H9 (cell line): Measurements from ENCODE around the gene RUBCN. TPM values are rescaled to one million over a fixed set of nuclear protein-coding genes. Genes with fewer than 3 reads are reported as not detected.

Experiments
- DNase-seq: peaks from one replicate; pipeline ENCODE4 v3.0.0-alpha.2; 2017
- H2AFZ ChIP-seq: one replicate; pipeline ENCODE4 v1.6.1; 2013; ENCODE audit warnings: mild to moderate bottlenecking, low read length, control low read depth, moderate library complexity
- H2AK5ac ChIP-seq: 2 replicates; pipeline ENCODE4 v1.6.1; 2013; ENCODE audit warnings: low read length, control low read depth, mixed read lengths; ENCODE audit not compliant: insufficient read length
- H2BK120ac ChIP-seq: one replicate; pipeline ENCODE4 v1.6.1; 2013; ENCODE audit warnings: low read depth, mild to moderate bottlenecking, low read length, control low read depth, inconsistent platforms; ENCODE audit not compliant: poor library complexity, severe bottlenecking
- H2BK12ac ChIP-seq: 2 replicates; pipeline ENCODE4 v1.6.1; 2013; ENCODE audit warnings: low read length, control low read depth, mixed read lengths, low read depth; ENCODE audit not compliant: insufficient read length
- H2BK15ac ChIP-seq: 2 replicates; pipeline ENCODE4 v1.6.1; 2013; ENCODE audit warnings: low read depth, low read length, control low read depth
- H2BK20ac ChIP-seq: one replicate; pipeline ENCODE4 v1.6.1; 2013; ENCODE audit warnings: low read depth, mild to moderate bottlenecking, low read length, control low read depth, inconsistent platforms; ENCODE audit not compliant: poor library complexity, severe bottlenecking
- H2BK5ac ChIP-seq: 2 replicates; pipeline ENCODE4 v1.6.1; 2013; ENCODE audit warnings: low read length, control low read depth, mixed read lengths; ENCODE audit not compliant: insufficient read length
- H3K14ac ChIP-seq: 2 replicates; pipeline ENCODE4 v1.6.1; 2013; ENCODE audit warnings: low read length, control low read depth; ENCODE audit not compliant: insufficient read depth
- H3K18ac ChIP-seq: 2 replicates; pipeline ENCODE4 v1.6.1; 2013; ENCODE audit warnings: low read depth, mild to moderate bottlenecking, mixed read lengths, low read length, control low read depth; ENCODE audit not compliant: insufficient read length
- H3K23ac ChIP-seq: 2 replicates; pipeline ENCODE4 v1.6.1; 2013; ENCODE audit warnings: low read length, control low read depth, mixed read lengths, low read depth; ENCODE audit not compliant: insufficient read length
- H3K23me2 ChIP-seq: 2 replicates; pipeline ENCODE4 v1.6.1; 2013; ENCODE audit warnings: low read depth, mild to moderate bottlenecking, mixed read lengths, low read length, control low read depth; ENCODE audit not compliant: insufficient read length, poor library complexity, severe bottlenecking
- H3K27ac ChIP-seq: 2 replicates; pipeline ENCODE4 v1.5.1; 2013; ENCODE audit warnings: low read length, control low read depth, mixed read lengths, low read depth; ENCODE audit not compliant: insufficient read length
- H3K27me3 ChIP-seq: 2 replicates; pipeline ENCODE4 v1.6.1; 2013; ENCODE audit warnings: low read length, control low read depth, inconsistent platforms; ENCODE audit not compliant: insufficient read depth
- H3K4ac ChIP-seq: 2 replicates; pipeline ENCODE4 v1.6.1; 2013; ENCODE audit warnings: low read depth, mild to moderate bottlenecking, control low read depth, inconsistent platforms, low read length, moderate library complexity
- H3K4me1 ChIP-seq: 2 replicates; pipeline ENCODE4 v1.6.1; 2013; ENCODE audit warnings: low read length, control low read depth, inconsistent platforms; ENCODE audit not compliant: insufficient read depth
- H3K4me2 ChIP-seq: 2 replicates; pipeline ENCODE4 v1.6.1; 2013; ENCODE audit warnings: low read length, control low read depth, mixed read lengths; ENCODE audit not compliant: insufficient read length, insufficient read depth
- H3K56ac ChIP-seq: 2 replicates; pipeline ENCODE4 v1.6.1; 2013; ENCODE audit warnings: low read depth, mild to moderate bottlenecking, mixed read lengths, low read length, control low read depth; ENCODE audit not compliant: insufficient read length
- H3K79me1 ChIP-seq: 2 replicates; pipeline ENCODE4 v1.6.1; 2013; ENCODE audit warnings: low read depth, mild to moderate bottlenecking, moderate library complexity, low read length, control low read depth, inconsistent platforms; ENCODE audit not compliant: insufficient read depth, poor library complexity, severe bottlenecking
- H3K79me2 ChIP-seq: 2 replicates; pipeline ENCODE4 v1.6.1; 2013; ENCODE audit warnings: low read length, control low read depth, inconsistent platforms; ENCODE audit not compliant: insufficient read depth
- H3K9ac ChIP-seq: 2 replicates; pipeline ENCODE4 v1.6.1; 2013; ENCODE audit warnings: low read length, control low read depth, mixed read lengths; ENCODE audit not compliant: insufficient read length; ENCODE audit errors: extremely low read depth
- H3K9me3 ChIP-seq: one replicate; pipeline ENCODE4 v1.6.1; 2013; ENCODE audit warnings: low read depth, low read length, inconsistent platforms; ENCODE audit not compliant: control insufficient read depth
- H3T11ph ChIP-seq: one replicate; pipeline ENCODE4 v1.6.1; 2013; ENCODE audit warnings: mild to moderate bottlenecking, low read length, control low read depth, inconsistent platforms
- H4K20me1 ChIP-seq: one replicate; pipeline ENCODE4 v1.6.1; 2013; ENCODE audit not compliant: control insufficient read depth, insufficient read length, insufficient read depth
- H4K5ac ChIP-seq: 2 replicates; pipeline ENCODE4 v1.6.1; 2013; ENCODE audit warnings: low read depth, mild to moderate bottlenecking, mixed read lengths, low read length, control low read depth; ENCODE audit not compliant: insufficient read length
- H4K8ac ChIP-seq: replicated peaks from 2 replicates; pipeline ENCODE4 v1.6.1; 2013; ENCODE audit warnings: low read length, control low read depth, mixed read lengths, low read depth; ENCODE audit not compliant: insufficient read length
- H4K91ac ChIP-seq: 2 replicates; pipeline ENCODE4 v1.6.1; 2013; ENCODE audit warnings: low read depth, mild to moderate bottlenecking, moderate library complexity, mixed read lengths, low read length, control low read depth; ENCODE audit not compliant: insufficient read length
- H3K27ac Mint-ChIP-seq, 3 experiments: 2 replicates in 2 of 3; 3 replicates in 1 of 3; pipeline ENCODE4 v1.8.0; 2020 to 2021; ENCODE audit warnings: mixed read lengths in 3 of 3, mild to moderate bottlenecking in 1 of 3, moderate library complexity in 1 of 3
- H3K27me3 Mint-ChIP-seq: 2 replicates; pipeline ENCODE4 v1.8.0; 2021; ENCODE audit warnings: low read depth, mild to moderate bottlenecking, moderate library complexity, mixed read lengths
- H3K36me3 Mint-ChIP-seq, 3 experiments: 2 replicates in 2 of 3; 3 replicates in 1 of 3; pipeline ENCODE4 v1.8.0; 2020 to 2021; ENCODE audit warnings: low read depth in 3 of 3, mixed read lengths in 3 of 3; ENCODE audit not compliant: insufficient read depth in 1 of 3
- H3K4me1 Mint-ChIP-seq, 2 experiments: 2 replicates each; pipeline ENCODE4 v1.8.0; 2020; ENCODE audit warnings: mixed read lengths in 2 of 2
- H3K4me3 Mint-ChIP-seq, 2 experiments: 2 replicates in 1 of 2; 3 replicates in 1 of 2; pipeline ENCODE4 v1.8.0; 2020 to 2021; ENCODE audit warnings: mild to moderate bottlenecking in 2 of 2, mixed read lengths in 2 of 2, moderate library complexity in 1 of 2
- H3K9me3 Mint-ChIP-seq, 2 experiments: 2 replicates in 1 of 2; 3 replicates in 1 of 2; pipeline ENCODE4 v1.8.0; 2020; ENCODE audit warnings: mild to moderate bottlenecking in 2 of 2, mixed read lengths in 2 of 2, moderate library complexity in 1 of 2
- CTCF ChIP-seq: fragments of 200-600 bp; sonication (generic); conservative IDR thresholded peaks from 3 replicates; pipeline ENCODE4 v1.8.0; 2021; ENCODE audit warnings: antibody characterized with exemption, mild to moderate bottlenecking
- WGBS: extraction: QIAGEN DNeasy Blood & Tissue Kit; methylation state at CpG from one replicate; pipeline ENCODE4 v1.1.7; 2013; ENCODE audit warnings: missing lambda C conversion rate, low lambda C conversion rate, mixed read lengths; ENCODE audit not compliant: insufficient read length; ENCODE audit errors: extremely low coverage; 5-methylcytosine and 5-hydroxymethylcytosine counted together
- total RNA-seq: library from RNA; stranded (reverse); gene quantifications from 2 replicates; pipeline ENCODE4 v1.2.1, GENCODE V29; 2021

The RUBCN gene
- total RNA-seq, 1 experiment from 2014 or later, result 17.7 TPM

- Histone ChIP-seq H3K14ac (no peak overlapping the region), H2BK15ac (no peak overlapping the region), H3K9ac (no peak overlapping the region), H3K18ac (no peak overlapping the region), H2BK120ac (no peak overlapping the region), H3K79me2 (peaks cover 2% of the 10 kb centered on the region; the same call in 1 of the 2 replicates), H3K23ac (no peak overlapping the region), H2AK5ac (no peak overlapping the region), H3K9me3 (no peaks in the 10 kb centered on the region), H3K56ac (no peak overlapping the region), H4K91ac (no peak overlapping the region), H2BK5ac (no peak overlapping the region), H2BK12ac (no peak overlapping the region), H3K23me2 (no peaks in the 10 kb centered on the region), H3K4me2 (no peak overlapping the region), H3K27me3 (no peaks in the 10 kb centered on the region), H4K5ac (no peak overlapping the region), H3K4me1 (no peaks in the 10 kb centered on the region), H4K8ac (no peak overlapping the region), H2AFZ (no peak overlapping the region), H4K20me1 (no peaks in the 10 kb centered on the region), H3K27ac (no peak overlapping the region), H3T11ph (no peak overlapping the region), H3K79me1 (no peaks in the 10 kb centered on the region), H3K4ac (no peak overlapping the region), H2BK20ac (no peak overlapping the region)
- no peaks in the 10 kb centered on the region for H3K27me3 Mint-ChIP-seq
- H3K4me1 Mint-ChIP-seq, result no peaks in the 10 kb centered on the region
- H3K27ac Mint-ChIP-seq, result no peak overlapping the region
- WGBS, result no CpG with 5 or more reads among the region's 8 CpGs
- H3K4me3 Mint-ChIP-seq, result no peak overlapping the region
- no peak for TF ChIP-seq CTCF
- DNase-seq, result no peak
- H3K9me3 Mint-ChIP-seq, result peaks cover 8 to 14% of the 10 kb centered on the region in 2 experiments
- H3K36me3 Mint-ChIP-seq, result peaks cover 16 to 28% (median 25%) of the 10 kb centered on the region in 3 experiments
Measured at GRCh38 chr3:197718891-197719290, 17.8 kb downstream of the RUBCN start.
